Activated CD4-positive, CD25-positive, alpha-beta regulatory T cell treated with anti-CD3 and anti-CD28 coated beads, Interleukin-2, amount 50 U/mL, for 24 hours (primary cell): Measurements from ENCODE around the gene SAT1.
"Not testable (repeated sequence)": the region's sequence is repeated elsewhere in the genome, so short reads cannot be mapped to it uniquely, and the experiment has no call there.

ENCODE experiments used
- ATAC-seq, 2 donors: fragments of 150-1000 bp; cut with Tn5 transposase; one replicate each; pipeline ENCODE4 v1.10.0; 2021; ENCODE audit warnings: mild to moderate bottlenecking in 1 of 2, moderate library complexity in 1 of 2

SAT1 gene

GRCh38 chrX:23782863-23783588 lies at the start of gene SAT1:
TSS of gene SAT1 (plus strand) at chrX:23783173. CDS start at chrX:23783352, 179 bp downstream.
- peak; percentile 84 to 85 for ATAC-seq

- ATAC-seq, result no peak
Observed at GRCh38 chrX:23736030-23736429, 46.9 kb upstream of the SAT1 start.

GRCh38 chrX:23737413-23737812 lies 45.6 kb upstream of the SAT1 start:
- ATAC-seq, result peak in 1 of 2 donors; percentile 26

- peak in 1 of 2 donors; percentile 20 for ATAC-seq
Observed at GRCh38 chrX:23742174-23742696, 40.7 kb upstream of the SAT1 start.

GRCh38 chrX:23742697-23743622 lies 40.0 kb upstream of the SAT1 start, which contains the start of gene ACOT9:
TSS of gene ACOT9 (minus strand) at chrX:23743276. CDS start at chrX:23743144, 132 bp downstream.
- ATAC-seq, result peak; percentile 96 to 97

GRCh38 chrX:23743623-23743971 lies 39.4 kb upstream of the SAT1 start:
- ATAC-seq, result not testable (repeated sequence)

GRCh38 chrX:23745786-23746185 lies 37.2 kb upstream of the SAT1 start:
- ATAC-seq, result no peak

- ATAC-seq, result no peak
Observed at GRCh38 chrX:23749129-23749528, 33.8 kb upstream of the SAT1 start.

GRCh38 chrX:23749576-23749975 lies 33.4 kb upstream of the SAT1 start:
- no peak for ATAC-seq

- no peak for ATAC-seq
Observed at GRCh38 chrX:23752740-23753415, 30.1 kb upstream of the SAT1 start.

- no peak for ATAC-seq
Observed at GRCh38 chrX:23754664-23755063, 28.3 kb upstream of the SAT1 start.

GRCh38 chrX:23756165-23756564 lies 26.8 kb upstream of the SAT1 start:
- ATAC-seq, result peak; percentile 93 to 97

- ATAC-seq, result no peak
Observed at GRCh38 chrX:23759821-23760220, 23.2 kb upstream of the SAT1 start.

GRCh38 chrX:23764188-23764984 lies 18.6 kb upstream of the SAT1 start:
- ATAC-seq, result no peak

GRCh38 chrX:23765449-23765848 lies 17.5 kb upstream of the SAT1 start:
- ATAC-seq, result no peak

GRCh38 chrX:23765868-23766267 lies 17.1 kb upstream of the SAT1 start:
- ATAC-seq, result no peak

- peak; percentile 38 to 49 for ATAC-seq
Observed at GRCh38 chrX:23766650-23767551, 16.1 kb upstream of the SAT1 start.

GRCh38 chrX:23770142-23770541 lies 12.8 kb upstream of the SAT1 start:
- no peak for ATAC-seq

- not testable (repeated sequence) for ATAC-seq
Observed at GRCh38 chrX:23771086-23771485, 11.9 kb upstream of the SAT1 start.

GRCh38 chrX:23773601-23774175 lies 9.3 kb upstream of the SAT1 start:
- peak; percentile 81 to 89 for ATAC-seq

- ATAC-seq, result no peak
Observed at GRCh38 chrX:23776363-23776762, 6.6 kb upstream of the SAT1 start.
